H1 (cell line): Measurements from ENCODE around the gene INIP. TPM values are rescaled to one million over a fixed set of nuclear protein-coding genes. Genes with fewer than 3 reads are reported as not detected.

Experiments
- CTCF ChIA-PET: fragments of 300-600 bp; sonication (Branson Sonifier 250); formaldehyde crosslinking; loops from one replicate; lab custom pipeline; 2021; ENCODE audit not compliant: partially characterized antibody; lab: Charles Lee
- POLR2A ChIA-PET: fragments of 300-600 bp; sonication (Branson Sonifier 250); formaldehyde crosslinking; loops from one replicate; lab custom pipeline; 2021; ENCODE audit warnings: inconsistent platforms; ENCODE audit not compliant: partially characterized antibody; lab: Charles Lee
- DNase-seq, 2 experiments: peaks; one replicate each; pipeline versions ENCODE4 v3.0.0 to v3.0.0-alpha.2; 2010 to 2022; ENCODE audit warnings: low spot score in 2 of 2, low read depth in 1 of 2, mixed read lengths in 1 of 2
- FAIRE-seq: peaks from 2 replicates; lab custom pipeline; 2011; peaks lifted over from hg19 to GRCh38; lab: Jason Lieb, UNC
- H2AFZ ChIP-seq: 2 replicates; pipeline ENCODE4 v1.8.1; 2012; ENCODE audit warnings: low read length, inconsistent platforms
- H2AK5ac ChIP-seq: 2 replicates; pipeline ENCODE4 v1.6.1; 2013; ENCODE audit warnings: low read depth, low read length
- H2BK120ac ChIP-seq: replicated peaks from 2 replicates; pipeline ENCODE3; 2013; ENCODE audit warnings: low read depth, low read length, inconsistent platforms
- H2BK12ac ChIP-seq: 2 replicates; pipeline ENCODE4 v1.6.1; 2013; ENCODE audit warnings: low read depth, low read length
- H2BK15ac ChIP-seq: 2 replicates; pipeline ENCODE4 v1.6.1; 2013; ENCODE audit warnings: low read length
- H2BK20ac ChIP-seq: 2 replicates; pipeline ENCODE4 v1.6.1; 2013; ENCODE audit warnings: low read length
- H2BK5ac ChIP-seq: 2 replicates; pipeline ENCODE4 v1.6.1; 2013; ENCODE audit warnings: low read depth, low read length
- H3K14ac ChIP-seq: 2 replicates; pipeline ENCODE4 v1.6.1; 2013; ENCODE audit warnings: inconsistent platforms; ENCODE audit not compliant: insufficient read length
- H3K18ac ChIP-seq: 2 replicates; pipeline ENCODE4 v1.6.1; 2013; ENCODE audit warnings: low read length; ENCODE audit errors: extremely low read depth
- H3K23ac ChIP-seq: 2 replicates; pipeline ENCODE4 v1.6.1; 2013; ENCODE audit warnings: inconsistent platforms; ENCODE audit not compliant: insufficient read length
- H3K23me2 ChIP-seq: 2 replicates; pipeline ENCODE4 v1.6.1; 2013; ENCODE audit warnings: low read depth, low read length
- H3K27ac ChIP-seq: 2 replicates; pipeline ENCODE4 v1.6.1; 2011; ENCODE audit warnings: low read depth, low read length, inconsistent platforms
- H3K27me3 ChIP-seq, 4 experiments: replicated peaks in 1 of 4; 1 replicate in 1 of 4; 2 replicates in 3 of 4; pipeline versions ENCODE4 v1.6.1 to v1.8.1; 2011 to 2013; ENCODE audit warnings: low read length in 3 of 4, mild to moderate bottlenecking in 3 of 4, inconsistent platforms in 2 of 4, mixed read lengths in 2 of 4, moderate library complexity in 1 of 4; ENCODE audit not compliant: control insufficient read depth in 3 of 4, insufficient read depth in 3 of 4; ENCODE audit errors: extremely low read depth in 1 of 4
- H3K36me3 ChIP-seq, 4 experiments: 2 replicates each; pipeline versions ENCODE4 v1.6.1 to v1.8.1; 2011 to 2013; ENCODE audit warnings: mild to moderate bottlenecking in 4 of 4, low read length in 3 of 4, moderate library complexity in 2 of 4, control low read depth in 1 of 4, inconsistent platforms in 1 of 4; ENCODE audit not compliant: insufficient read depth in 4 of 4, control insufficient read depth in 2 of 4
- H3K4ac ChIP-seq: replicated peaks from 2 replicates; pipeline ENCODE3; 2013; ENCODE audit warnings: low read length, low read depth, mixed read lengths, inconsistent platforms; ENCODE audit not compliant: insufficient read length
- H3K4me1 ChIP-seq, 4 experiments: replicated peaks in 1 of 4; 1 replicate in 1 of 4; 2 replicates in 3 of 4; pipeline versions ENCODE4 v1.6.1 to v1.8.1; 2011 to 2013; ENCODE audit warnings: low read length in 3 of 4, inconsistent platforms in 2 of 4, mixed read lengths in 1 of 4; ENCODE audit not compliant: insufficient read depth in 4 of 4, control insufficient read depth in 3 of 4
- H3K4me2 ChIP-seq, 2 experiments: 2 replicates each; pipeline versions ENCODE4 v1.6.1 to v1.8.1; 2011 to 2013; ENCODE audit warnings: low read depth in 2 of 2, low read length in 2 of 2, control low read depth in 1 of 2, inconsistent platforms in 1 of 2, mild to moderate bottlenecking in 1 of 2; ENCODE audit not compliant: insufficient read depth in 1 of 2
- H3K4me3 ChIP-seq, 4 experiments: fragments of 200-600, 300-600 bp in 1 of 4; sonication (generic), shearing (Covaris generic), sonication (Bioruptor Twin) in 1 of 4; 2 replicates each; pipeline versions ENCODE4 v1.5.1 to v1.8.1; 2011 to 2016; ENCODE audit warnings: low read length in 4 of 4, low read depth in 3 of 4, control low read depth in 2 of 4, inconsistent platforms in 2 of 4, mild to moderate bottlenecking in 2 of 4, mixed read lengths in 1 of 4, moderate library complexity in 1 of 4; ENCODE audit not compliant: insufficient read depth in 2 of 4; ENCODE audit errors: extremely low read depth in 1 of 4
- H3K56ac ChIP-seq: replicated peaks from 2 replicates; pipeline ENCODE3; 2013; ENCODE audit warnings: low read depth, mild to moderate bottlenecking, mixed read lengths, low read length, inconsistent platforms; ENCODE audit not compliant: insufficient read length
- H3K79me1 ChIP-seq: 2 replicates; pipeline ENCODE4 v1.6.1; 2013; ENCODE audit warnings: low read depth, low read length, control low read depth
- H3K79me2 ChIP-seq, 2 experiments: 2 replicates each; pipeline versions ENCODE4 v1.6.1 to v1.8.1; 2012 to 2013; ENCODE audit warnings: low read length in 2 of 2, mild to moderate bottlenecking in 2 of 2, inconsistent platforms in 1 of 2; ENCODE audit not compliant: insufficient read depth in 2 of 2, control insufficient read depth in 1 of 2
- H3K9ac ChIP-seq, 4 experiments: replicated peaks in 1 of 4; 1 replicate in 1 of 4; 2 replicates in 3 of 4; pipeline versions ENCODE4 v1.6.1 to v1.8.1; 2011 to 2013; ENCODE audit warnings: low read depth in 3 of 4, low read length in 3 of 4, control low read depth in 2 of 4, mild to moderate bottlenecking in 2 of 4, moderate library complexity in 2 of 4, inconsistent platforms in 1 of 4; ENCODE audit errors: extremely low read depth in 1 of 4
- H3K9me3 ChIP-seq, 2 experiments: 2 replicates each; pipeline versions ENCODE4 v1.6.1 to v1.8.1; 2012 to 2013; ENCODE audit warnings: mild to moderate bottlenecking in 2 of 2, moderate library complexity in 2 of 2, control low read depth in 1 of 2, inconsistent platforms in 1 of 2, low read depth in 1 of 2, low read length in 1 of 2, mixed read lengths in 1 of 2; ENCODE audit not compliant: insufficient read depth in 2 of 2
- H4K20me1 ChIP-seq, 2 experiments: replicated peaks in 1 of 2; 2 replicates each; pipeline versions ENCODE3 to v1.8.1; 2011 to 2013; ENCODE audit warnings: inconsistent platforms in 2 of 2, low read length in 2 of 2, mild to moderate bottlenecking in 1 of 2; ENCODE audit not compliant: insufficient read depth in 2 of 2, control insufficient read depth in 1 of 2
- H4K5ac ChIP-seq: 2 replicates; pipeline ENCODE4 v1.6.1; 2013; ENCODE audit warnings: low read length, low read depth, mixed read lengths, inconsistent platforms; ENCODE audit not compliant: insufficient read length
- H4K8ac ChIP-seq: 2 replicates; pipeline ENCODE4 v1.8.0; 2013; ENCODE audit warnings: mild to moderate bottlenecking, moderate library complexity, low read length, inconsistent platforms; ENCODE audit not compliant: insufficient read depth; ENCODE audit errors: extremely low read depth
- H4K91ac ChIP-seq: replicated peaks from 2 replicates; pipeline ENCODE3; 2013; ENCODE audit warnings: low read length, mixed read lengths, inconsistent platforms; ENCODE audit not compliant: insufficient read length
- CREB1 ChIP-seq: IDR thresholded peaks from 2 replicates; pipeline ENCODE4 v1.6.1; 2012; ENCODE audit warnings: inconsistent platforms
- FOSL1 ChIP-seq: IDR thresholded peaks from 2 replicates; pipeline ENCODE4 v1.6.1; 2011; ENCODE audit warnings: mild to moderate bottlenecking, low read depth, low read length, moderate library complexity; ENCODE audit not compliant: insufficient read depth
- GABPA ChIP-seq: IDR thresholded peaks from 2 replicates; pipeline ENCODE4 v1.6.1; 2011; ENCODE audit warnings: mild to moderate bottlenecking, low read length, moderate library complexity, borderline replicate concordance; ENCODE audit not compliant: insufficient read depth
- NANOG ChIP-seq: IDR thresholded peaks from 2 replicates; pipeline ENCODE4 v1.6.1; 2011; ENCODE audit warnings: low read length, low read depth, mild to moderate bottlenecking, inconsistent platforms; ENCODE audit not compliant: insufficient read depth, poor library complexity, severe bottlenecking
- PHF8 ChIP-seq: fragments of 200-600 bp; sonication (generic); conservative IDR thresholded peaks from 2 replicates; pipeline ENCODE4 v1.7.1; 2012; ENCODE audit warnings: low read depth, mild to moderate bottlenecking, inconsistent platforms, low read length, moderate library complexity
- RAD21 ChIP-seq, 2 experiments: IDR thresholded peaks in 1 of 2; conservative IDR thresholded peaks in 1 of 2; 2 replicates each; pipeline ENCODE4 v1.6.1; 2011; ENCODE audit warnings: low read depth in 2 of 2, low read length in 2 of 2, improper control_type of control experiment in 1 of 2, inconsistent platforms in 1 of 2, mild to moderate bottlenecking in 1 of 2, moderate library complexity in 1 of 2
- RXRA ChIP-seq: IDR thresholded peaks from 2 replicates; pipeline ENCODE4 v1.6.1; 2011; ENCODE audit warnings: low read depth, mild to moderate bottlenecking, low read length, moderate library complexity; ENCODE audit not compliant: insufficient read depth
- TCF12 ChIP-seq: IDR thresholded peaks from 2 replicates; pipeline ENCODE4 v1.6.1; 2011; ENCODE audit warnings: low read depth, mild to moderate bottlenecking, low read length
- WGBS, 2 experiments: shearing (Covaris generic) in 1 of 2; methylation state at CpG; one replicate each; pipeline versions ENCODE4 v1.1.6 to v1.1.7; 2013 to 2015; ENCODE audit warnings: low lambda C conversion rate in 2 of 2, mixed read lengths in 2 of 2, inconsistent platforms in 1 of 2, low coverage in 1 of 2, missing lambda C conversion rate in 1 of 2; ENCODE audit not compliant: insufficient replicate concordance in 2 of 2, insufficient coverage in 1 of 2, insufficient read length in 1 of 2; ENCODE audit errors: extremely low coverage in 1 of 2, missing lambda C conversion rate in 1 of 2; 5-methylcytosine and 5-hydroxymethylcytosine counted together
- long read RNA-seq, 2 experiments: library from RNA in 1 of 2; library from capped mRNA in 1 of 2; stranded (forward); transcript quantifications; one replicate each; pipeline ENCODE4 v2.0.0, GENCODE V29; 2021; ENCODE audit warnings: inconsistent platforms in 1 of 2
- polyA minus RNA-seq, 3 experiments: library from RNA; depleted of rRNA, polyadenylated mRNA; stranded (reverse); fragments of >200 nt; gene quantifications; 1 replicate in 2 of 3; 2 replicates in 1 of 3; pipeline ENCODE4 v1.2.3, GENCODE V29; 2011
- polyA plus RNA-seq, 7 experiments: library from polyadenylated mRNA; depleted of rRNA in 3 of 7; stranded (reverse) in 5 of 7; unstranded in 2 of 7; fragments of >200 nt in 5 of 7; fragments of 200-250 nt in 2 of 7; gene quantifications; 1 replicate in 5 of 7; 2 replicates in 1 of 7; 4 replicates in 1 of 7; pipeline versions ENCODE4 v1.2.1 to v1.2.3, GENCODE V29; 2011 to 2013; ENCODE audit warnings: missing spikeins in 2 of 7, mixed read lengths in 2 of 7
- total RNA-seq: library from RNA; stranded (reverse); fragmentation: NEBNext Ultra II Directional; extraction: Animal tissue kit (Norgen Biotek cat#: 25700); gene quantifications from 2 replicates; pipeline ENCODE4 v1.2.1, GENCODE V29; 2021

The INIP gene
- total RNA-seq = 16.4 and 18.3 TPM in 2 replicates
- polyA plus RNA-seq (2011; rRNA removed) = 4.6 and 10.7 TPM in 2 replicates
- polyA plus RNA-seq (2011; cell fraction: cytosol; rRNA removed) = 12.0 TPM
- polyA plus RNA-seq (2011; cell fraction: nucleus; rRNA removed) = 3.5 TPM
- 11.9 to 20.1 TPM (median 13.9 TPM) in 4 replicates for polyA plus RNA-seq (2012, experiment 1 of 2)
- 4.3 TPM for polyA plus RNA-seq (2012, experiment 2 of 2)
- polyA plus RNA-seq (2013, experiment 1 of 2) = 8.8 TPM
- 10.3 TPM for polyA plus RNA-seq (2013, experiment 2 of 2)
- 12.0 and 14.2 TPM in 2 replicates for polyA minus RNA-seq (2011; rRNA and poly(A)+ RNA removed)
- polyA minus RNA-seq (2011; cell fraction: cytosol; rRNA and poly(A)+ RNA removed) = 7.2 TPM
- polyA minus RNA-seq (2011; cell fraction: nucleus; rRNA and poly(A)+ RNA removed) = 7.4 TPM
- long read RNA-seq, experiment 1, full-length matches to known transcripts = 9 of 23 reads
- long read RNA-seq, experiment 1, partial matches to known transcripts = 6 of 23 reads
- long read RNA-seq, experiment 1, other reads (novel, unspliced or antisense) = 8 of 23 reads
- long read RNA-seq, experiment 2, full-length matches to known transcripts = 18 of 25 reads
- long read RNA-seq, experiment 2, partial matches to known transcripts = 0 of 25 reads
- long read RNA-seq, experiment 2, other reads (novel, unspliced or antisense) = 7 of 25 reads

- ChIA-PET CTCF (interaction anchor here (0.6 to 2.8 kb wide), 16 partner anchors 11 to 633 kb away, joined by 3 to 13 read pairs (median 4); no protein-coding TSS in a partner anchor), POLR2A (interaction anchor here (0.6 to 2.5 kb wide), 20 partner anchors 9 to 630 kb away, joined by 3 to 10 read pairs (median 4); partner anchors contain the start of gene KIAA1958)
- peak within 1 kb of the TSS; percentile 91 for H4K5ac ChIP-seq
- H2BK12ac ChIP-seq = no peak within 1 kb of the TSS
- H2BK20ac ChIP-seq = no peak within 1 kb of the TSS
- peak within 1 kb of the TSS; percentile 67 for H2AFZ ChIP-seq
- peak; percentile 94 to 99 for DNase-seq
- H3K56ac ChIP-seq = peak within 1 kb of the TSS; percentile 4
- H3K18ac ChIP-seq = peak within 1 kb of the TSS; percentile 60
- H3K23me2 ChIP-seq = peaks cover 4% of the 10 kb centered on the region
- H3K79me2 ChIP-seq = peaks cover 0 to 15% of the 10 kb centered on the region in 2 experiments; a peak in 2 of 4 replicates
- H3K27ac ChIP-seq = peak within 1 kb of the TSS; percentile 65; the same call in 1 of the 2 replicates
- H2AK5ac ChIP-seq = no peak within 1 kb of the TSS
- WGBS, 2 experiments = 3% methylated on average over 47 of the region's 51 CpGs; no CpG with 5 or more reads in 1 of the 2 experiments
- no peak within 1 kb of the TSS for H3K23ac ChIP-seq
- no peaks in the 10 kb centered on the region for H3K27me3 ChIP-seq
- no peak within 1 kb of the TSS for H2BK120ac ChIP-seq
- peak within 1 kb of the TSS; percentile 60 to 71 for H3K4me2 ChIP-seq
- H4K20me1 ChIP-seq = no peaks in the 10 kb centered on the region
- no peaks in the 10 kb centered on the region; the same call in 1 of the 2 replicates for H3K79me1 ChIP-seq
- peak within 1 kb of the TSS; percentile 45 for H4K91ac ChIP-seq
- no peaks in the 10 kb centered on the region for H3K9me3 ChIP-seq
- H4K8ac ChIP-seq = peak within 1 kb of the TSS; percentile 81; the same call in 1 of the 2 replicates
- peak within 1 kb of the TSS; percentile 68 to 88 (median 82) for H3K4me3 ChIP-seq
- peak within 1 kb of the TSS; percentile 48 to 82 (median 74) for H3K9ac ChIP-seq
- H3K36me3 ChIP-seq = peaks cover 0 to 9% (median 0%) of the 10 kb centered on the region in 4 experiments; a peak in 2 of 8 replicates
- peak within 1 kb of the TSS; percentile 63 for H3K4ac ChIP-seq
- H3K14ac ChIP-seq = no peak within 1 kb of the TSS
- no peak within 1 kb of the TSS for H2BK15ac ChIP-seq
- FAIRE-seq = no peak
- peak within 1 kb of the TSS; percentile 79 for H2BK5ac ChIP-seq
- H3K4me1 ChIP-seq = no peaks in the 10 kb centered on the region
- peak; percentile 81 for TF ChIP-seq CREB1
- TF ChIP-seq FOSL1 = no peak
- TF ChIP-seq TCF12 = no peak
- no peak for TF ChIP-seq RXRA
- peak; percentile 79; the same call in 1 of the 2 replicates for TF ChIP-seq GABPA
- TF ChIP-seq PHF8 = peak; percentile 73
- peak; percentile 21 to 39; a peak in 3 of 4 replicates for TF ChIP-seq RAD21 (IDR thresholded peaks at IDR 0.05 in 1 of 2, conservative IDR thresholded peaks at IDR 0.05 in 1 of 2; ENCODE audit: low read depth in 2 of 2, low read length in 2 of 2)
- TF ChIP-seq NANOG = no peak
Measured at GRCh38 chr9:112717661-112718331, at the start of gene INIP. Gene INIP, minus strand, starts transcription at chr9:112718117. Its CDS starts 1,632 bp downstream, at chr9:112716485.
